Stimulated activated CD8-positive, alpha-beta memory T cell treated with anti-CD3 and anti-CD28 coated beads, Interleukin-7, amount 100 ng/mL, for 1 hour (primary cell): Measurements from ENCODE around the gene LXN.

ENCODE experiments used
- DNase-seq, 2 donors: peaks; one replicate each; pipeline ENCODE4 v3.0.0-alpha.2; 2020; ENCODE audit warnings: low read depth in 2 of 2

The LXN gene

GRCh38 chr3:158671821-158672214 lies 630 bp downstream of the LXN start:
- DNase-seq = no peak

- DNase-seq = no peak
Measured at GRCh38 chr3:158668506-158668905, 3.9 kb downstream of the LXN start.

- DNase-seq = no peak
Measured at GRCh38 chr3:158666416-158666815, 6.0 kb downstream of the LXN start.

- no peak for DNase-seq
Measured at GRCh38 chr3:158663832-158664231, 8.6 kb downstream of the LXN start.

GRCh38 chr3:158663246-158663645 lies 9.2 kb downstream of the LXN start:
- no peak for DNase-seq

- DNase-seq = no peak
Measured at GRCh38 chr3:158660711-158661110, 11.7 kb downstream of the LXN start.

- peak in 1 of 2 donors; percentile 13 for DNase-seq
Measured at GRCh38 chr3:158659454-158660237, 12.8 kb downstream of the LXN start.

- no peak for DNase-seq
Measured at GRCh38 chr3:158658889-158659288, 13.6 kb downstream of the LXN start.

- DNase-seq = no peak
Measured at GRCh38 chr3:158652463-158652862, 20.0 kb downstream of the LXN start.

GRCh38 chr3:158651192-158651591 lies 21.3 kb downstream of the LXN start:
- no peak for DNase-seq

GRCh38 chr3:158649791-158650190 lies 22.7 kb downstream of the LXN start:
- DNase-seq = no peak

- peak; percentile 68 to 69 for DNase-seq
Measured at GRCh38 chr3:158644345-158644908, 28.0 kb downstream of the LXN start, which contains the start of gene GFM1. Gene GFM1 (plus strand): TSS chr3:158644527. CDS start chr3:158644635, 108 bp downstream.

- no peak for DNase-seq
Measured at GRCh38 chr3:158642474-158643210, 29.8 kb downstream of the LXN start.

GRCh38 chr3:158642005-158642404 lies 30.4 kb downstream of the LXN start:
- DNase-seq = no peak

- no peak for DNase-seq
Measured at GRCh38 chr3:158640646-158641045, 31.8 kb downstream of the LXN start.

GRCh38 chr3:158631981-158632380 lies 40.5 kb downstream of the LXN start:
- DNase-seq = no peak

GRCh38 chr3:158625881-158626280 lies 46.6 kb downstream of the LXN start:
- DNase-seq = no peak

- no peak for DNase-seq
Measured at GRCh38 chr3:158617982-158618875, 54.2 kb downstream of the LXN start.
